DMS 273 treated with DMSO at 0.1 percent for 48 hours (cell line): ENCODE data around the gene TADA2B.

Experiments used
- DNase-seq: peaks from one replicate; lab custom pipeline; 2025; lab: John Stamatoyannopoulos, UW

TADA2B gene

DNA sequence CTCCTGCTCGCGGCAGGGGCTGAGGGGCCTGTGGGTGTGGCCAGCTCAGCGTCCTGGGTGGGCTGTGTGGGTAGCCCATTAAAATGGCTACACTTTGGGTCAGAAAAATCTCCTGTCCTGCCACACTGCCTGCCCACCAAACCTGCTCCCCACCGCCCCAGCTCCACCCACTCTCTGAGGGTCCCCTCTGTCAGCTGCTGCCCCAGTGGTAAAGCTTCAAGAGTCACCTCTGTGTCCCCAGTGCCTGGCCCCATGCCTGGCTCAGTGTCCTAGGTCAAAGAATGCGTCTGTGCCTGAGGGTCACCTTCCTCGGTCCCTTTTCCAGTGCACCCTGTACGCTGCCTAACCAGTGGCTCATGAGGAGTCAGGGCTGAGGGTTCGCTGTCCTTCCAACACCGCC, 24.9 kb upstream of the TADA2B start:
- DNase-seq: no peak

GRCh38 chr4:7019367-7019766, 23.8 kb upstream of the TADA2B start:
- no peak for DNase-seq

DNA sequence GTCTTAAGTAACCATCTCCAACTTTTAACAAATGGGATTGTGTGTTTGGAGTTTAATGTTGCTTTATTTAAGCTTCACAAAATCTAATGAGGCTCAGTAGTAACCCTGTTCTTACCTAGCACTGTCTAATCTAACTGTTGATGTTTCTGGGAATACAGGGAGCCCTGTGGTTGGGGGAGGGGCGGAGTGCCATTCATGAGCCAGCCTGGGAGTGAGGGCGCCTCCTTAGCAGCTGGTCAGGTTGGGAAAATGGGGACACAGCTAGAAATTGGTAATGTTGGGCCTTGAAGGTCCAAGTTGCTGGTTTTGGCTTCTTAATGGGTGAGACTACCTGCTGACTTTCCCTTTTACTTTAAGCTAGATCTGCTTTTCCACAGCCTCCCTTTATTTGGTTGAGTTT, 22.9 kb upstream of the TADA2B start:
- DNase-seq: no peak

- no peak for DNase-seq
Measured at GRCh38 chr4:7020856-7021255, 22.3 kb upstream of the TADA2B start.

- no peak for DNase-seq
Measured at GRCh38 chr4:7021355-7021754, 21.8 kb upstream of the TADA2B start.

- no peak for DNase-seq
Measured at GRCh38 chr4:7021930-7022664, 21.1 kb upstream of the TADA2B start.

DNA sequence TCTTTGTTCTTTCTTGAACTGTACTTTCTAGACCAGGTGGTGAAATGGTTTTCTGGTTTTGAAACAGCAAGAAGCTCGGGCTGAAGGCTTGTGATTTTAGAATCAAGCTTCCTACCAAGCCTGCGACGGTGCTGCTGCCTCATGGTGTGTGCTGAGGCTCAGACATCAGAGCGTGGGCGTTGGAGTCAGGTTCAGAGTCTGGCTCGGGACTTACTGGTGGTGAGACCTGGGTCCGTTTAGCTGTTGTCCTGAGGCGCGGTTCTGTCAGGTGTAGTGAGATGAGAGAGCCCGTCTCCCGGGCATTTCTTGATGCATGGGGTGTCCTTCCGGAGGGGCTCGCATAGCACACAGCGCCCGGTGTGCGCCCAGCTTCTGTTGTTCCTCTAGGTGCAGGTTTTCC, 19.7 kb upstream of the TADA2B start:
- DNase-seq: no peak

GRCh38 chr4:7023901-7024300, 19.3 kb upstream of the TADA2B start:
- no peak for DNase-seq

DNA sequence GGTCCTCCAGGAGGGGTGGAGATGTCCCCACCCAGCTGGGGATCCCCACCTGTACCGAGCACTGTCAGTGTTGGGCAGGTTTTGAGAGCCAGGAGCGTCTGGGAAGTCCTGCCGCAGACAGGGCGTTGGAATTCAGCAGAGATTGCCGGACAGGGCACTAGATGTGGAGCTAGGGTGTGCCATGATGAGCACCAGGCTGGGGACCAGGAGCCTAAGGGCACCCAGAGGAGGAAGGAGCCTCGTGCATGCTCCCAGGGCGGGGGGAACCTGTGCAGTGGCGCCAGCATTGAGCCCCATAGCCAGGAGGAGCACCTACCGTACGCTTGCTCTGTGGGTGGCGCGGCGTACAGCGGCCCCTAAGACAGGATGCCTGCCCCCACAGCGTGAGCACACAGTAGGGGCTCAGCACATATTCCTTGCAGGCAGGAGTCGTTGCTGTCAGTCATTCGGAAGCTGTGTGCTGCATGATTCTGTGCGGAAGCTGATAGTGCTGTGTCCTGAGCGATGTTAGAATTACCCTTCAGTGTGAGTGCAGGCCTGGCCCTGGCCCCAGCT, 18.8 kb upstream of the TADA2B start:
- no peak for DNase-seq

- DNase-seq: no peak
Measured at GRCh38 chr4:7025040-7025602, 18.1 kb upstream of the TADA2B start.

DNA sequence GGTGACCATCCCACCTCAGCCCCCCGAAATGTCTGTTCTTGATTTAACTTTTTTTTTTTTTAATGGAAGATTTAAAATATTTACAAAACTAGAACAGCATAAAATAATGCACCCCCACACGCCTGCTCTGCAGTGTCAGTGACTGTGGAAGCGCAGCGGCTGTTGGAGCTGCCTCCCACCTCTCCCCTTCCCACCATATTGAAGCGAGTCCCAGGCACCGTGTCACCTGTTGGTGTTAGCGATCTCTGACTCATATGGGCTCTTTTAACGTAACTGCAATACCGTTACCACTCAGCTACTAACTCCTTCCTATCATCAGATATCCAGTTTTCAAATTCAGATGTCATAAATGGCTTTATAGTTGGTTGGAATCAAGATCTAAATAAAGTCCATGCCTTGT, 17.1 kb upstream of the TADA2B start:
- DNase-seq: no peak

DNA sequence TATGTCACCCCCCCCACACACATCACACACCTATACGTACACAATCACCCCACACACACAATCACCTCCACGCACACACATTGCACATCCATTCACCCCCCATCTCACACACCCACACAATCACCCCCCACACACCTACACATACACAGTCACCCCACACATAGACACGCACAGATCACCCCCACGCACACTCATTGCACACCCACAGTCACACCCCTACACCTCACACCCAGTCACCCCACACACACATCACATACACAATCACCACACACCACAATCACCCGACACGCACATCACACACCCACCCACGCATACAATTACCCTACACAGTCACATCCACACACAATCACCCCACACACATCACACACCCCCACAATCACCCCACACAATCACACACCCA, 15.9 kb upstream of the TADA2B start:
- no peak for DNase-seq

- no peak for DNase-seq
Measured at GRCh38 chr4:7027913-7028312, 15.3 kb upstream of the TADA2B start.

GRCh38 chr4:7029212-7029611, 14.0 kb upstream of the TADA2B start:
- DNase-seq: no peak

DNA sequence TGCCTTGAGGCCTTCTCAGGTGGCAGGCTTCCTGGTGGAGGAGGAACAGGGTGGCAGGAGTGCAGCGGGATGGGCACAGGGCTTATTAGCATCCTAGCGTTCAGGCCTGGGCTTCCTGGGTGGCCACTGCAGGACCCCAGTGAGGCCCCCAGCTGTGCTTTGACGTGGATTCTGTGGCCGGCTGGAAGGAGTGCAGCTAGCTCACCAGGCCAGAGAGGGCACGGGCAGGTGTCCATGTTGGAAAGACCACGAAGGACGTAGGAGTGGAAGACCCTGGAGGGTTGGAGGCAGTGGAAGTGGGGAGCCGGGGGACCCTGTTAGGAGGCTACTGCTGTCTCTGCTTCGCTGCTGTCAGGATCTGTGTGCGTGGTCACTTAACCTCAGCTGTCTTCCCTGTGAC, 13.3 kb upstream of the TADA2B start:
- DNase-seq: no peak

GRCh38 chr4:7030856-7031255, 12.3 kb upstream of the TADA2B start:
- DNase-seq: no peak

GRCh38 chr4:7031558-7032449, 11.4 kb upstream of the TADA2B start:
- DNase-seq: no peak

DNA sequence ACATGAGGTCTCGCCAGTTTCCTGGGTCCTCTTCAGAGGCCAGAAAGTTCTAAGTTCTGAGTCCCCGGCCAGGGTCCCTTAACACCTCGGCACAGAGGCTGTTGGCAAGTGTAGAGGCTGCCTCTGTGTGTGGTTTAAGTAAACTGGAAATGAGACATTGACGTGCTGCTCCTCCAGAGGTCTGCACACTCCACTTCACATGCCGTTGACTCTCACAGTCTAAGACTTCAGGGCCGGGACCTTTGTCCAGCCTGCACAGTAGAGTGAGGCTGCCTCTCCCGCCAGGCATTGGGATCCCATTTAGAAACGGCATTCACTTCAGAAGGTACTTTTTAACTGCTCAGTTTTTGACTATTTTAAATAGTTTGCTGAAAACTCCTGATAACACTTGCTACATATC, 10.6 kb upstream of the TADA2B start:
- no peak for DNase-seq

DNA sequence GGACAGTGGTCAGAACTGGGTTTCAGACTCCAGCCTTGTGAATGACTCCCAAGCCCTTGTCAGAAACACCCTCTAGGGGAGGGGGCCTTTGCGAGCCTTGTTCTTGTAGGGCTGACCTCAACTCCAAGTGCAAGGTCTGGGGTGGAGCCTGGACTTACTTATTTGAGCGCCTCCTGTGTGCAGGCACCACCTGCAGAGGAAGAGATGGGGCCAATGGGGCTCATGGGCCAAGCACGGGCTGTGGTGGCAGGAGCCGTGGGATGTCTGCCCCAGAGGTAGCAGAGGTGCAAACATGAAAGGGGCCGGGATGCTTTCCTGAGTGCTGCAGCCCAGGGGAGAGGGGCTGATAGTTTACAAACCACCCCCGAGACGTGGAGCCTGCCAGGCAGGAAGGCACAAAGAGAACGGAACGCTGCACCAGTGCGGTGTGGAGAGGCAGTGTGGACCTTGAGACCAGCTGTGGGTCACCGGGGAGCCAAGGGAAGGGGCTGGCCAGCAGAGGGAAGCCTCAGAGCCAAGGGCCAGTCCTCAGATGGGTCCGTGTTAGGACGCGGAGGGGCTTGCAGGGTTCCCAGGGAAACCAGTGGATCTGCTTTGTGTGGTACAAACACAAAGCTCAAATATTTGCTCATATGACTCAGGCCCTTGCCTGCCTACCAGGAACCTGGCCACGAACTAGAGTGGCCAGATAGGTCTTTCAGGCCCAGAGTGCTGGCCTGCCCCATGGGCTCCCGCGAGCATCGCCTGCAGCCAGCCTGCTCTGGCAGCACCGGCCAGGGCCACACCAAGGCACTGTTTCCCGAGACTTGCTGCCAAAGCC, 8.7 kb upstream of the TADA2B start:
- DNase-seq: no peak

- no peak for DNase-seq
Measured at GRCh38 chr4:7037425-7037824, 5.7 kb upstream of the TADA2B start.

DNA sequence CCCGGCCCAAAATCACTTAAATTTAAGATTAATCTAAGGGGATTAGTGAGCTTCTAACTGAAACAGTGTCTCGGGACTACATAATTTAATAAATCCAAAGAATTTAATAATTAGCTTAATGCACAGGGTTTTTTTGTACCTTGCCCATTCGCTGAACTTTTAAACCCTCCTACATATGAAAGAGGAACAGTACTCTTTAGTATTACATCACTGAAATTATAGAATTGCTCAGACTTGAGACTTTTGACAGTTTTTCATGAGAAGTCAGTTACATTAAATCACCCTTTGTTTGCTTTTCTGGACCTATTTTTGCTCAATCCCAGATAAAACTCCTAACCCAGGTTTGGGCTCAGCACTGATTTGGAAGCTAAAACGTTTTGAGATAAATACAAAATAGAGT, 2.4 kb upstream of the TADA2B start:
- DNase-seq: no peak

- DNase-seq: no peak
Measured at GRCh38 chr4:7041246-7041645, 1.9 kb upstream of the TADA2B start.
